GM10248 (cell line): ENCODE results near the gene AP2A1.
A peak's percentile ranks its signal among the peaks of the same experiment; 100 is the strongest.

Source experiments
- CTCF ChIA-PET: fragments of 300-600 bp; sonication (Branson Sonifier 250); formaldehyde crosslinking; extraction: SDS; loops from one replicate; lab custom pipeline; 2021; ENCODE audit warnings: antibody characterized with exemption; lab: Yijun Ruan, JAX
- POLR2A ChIA-PET: fragments of 350-650 bp; sonication (Branson Sonifier 250); formaldehyde crosslinking; extraction: SDS; loops from one replicate; lab custom pipeline; 2020; ENCODE audit warnings: antibody characterized with exemption; lab: Yijun Ruan, JAX
- DNase-seq: peaks from one replicate; pipeline ENCODE4 v3.0.0; 2012; ENCODE audit errors: extremely low spot score
- TF ChIP-seq, protein P1 (sequence below): IDR thresholded peaks from 2 replicates; pipeline ENCODE4 v1.5.1; 2012; ENCODE audit warnings: mild to moderate bottlenecking, low read depth; ENCODE audit errors: extremely low read depth, missing control alignments, control extremely low read depth

The AP2A1 gene

DNA sequence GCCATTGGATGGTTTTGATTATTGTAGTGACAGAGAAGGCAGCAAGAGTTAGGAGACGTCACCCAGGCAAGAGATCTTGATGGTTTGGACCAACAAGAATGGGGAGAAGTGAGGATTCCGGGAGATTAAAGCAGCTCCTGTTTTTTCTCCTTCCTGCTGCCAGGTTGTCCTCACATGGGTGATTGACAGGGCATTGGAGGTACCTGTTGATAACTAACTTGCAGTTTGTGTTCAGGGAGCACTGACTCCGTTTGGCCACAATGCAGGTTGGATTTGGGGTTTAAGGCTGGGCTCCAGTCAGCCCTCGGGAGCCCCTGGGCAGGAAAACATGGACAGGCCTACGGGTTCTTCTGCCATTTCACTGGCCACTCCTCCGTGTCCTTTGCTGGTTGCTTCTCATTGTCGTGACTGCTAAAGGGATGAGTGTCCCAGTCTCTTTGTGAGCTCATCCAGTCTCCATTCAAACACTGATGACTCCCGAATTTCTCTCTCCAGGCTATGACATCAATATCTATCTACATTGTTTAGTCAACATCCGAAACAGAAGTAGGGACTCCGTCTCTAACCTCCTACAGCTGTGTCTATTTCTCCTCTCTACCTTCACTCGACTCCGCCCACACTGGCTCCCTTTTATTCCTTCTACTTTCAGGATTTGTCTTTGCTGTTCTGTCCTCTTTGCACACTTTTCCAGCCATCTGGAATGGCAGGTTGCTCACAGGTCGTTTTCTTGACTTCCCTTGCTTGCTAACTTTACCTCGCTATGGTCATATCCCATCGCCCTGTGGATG lies 82.8 kb downstream of the AP2A1 start:
- CTCF ChIA-PET = interaction anchor here (1.0 to 1.5 kb wide), 4 partner anchors 11 to 41 kb away, joined by 3 to 4 read pairs (median 4); no protein-coding TSS in a partner anchor
- TF ChIP-seq, protein P1, sequence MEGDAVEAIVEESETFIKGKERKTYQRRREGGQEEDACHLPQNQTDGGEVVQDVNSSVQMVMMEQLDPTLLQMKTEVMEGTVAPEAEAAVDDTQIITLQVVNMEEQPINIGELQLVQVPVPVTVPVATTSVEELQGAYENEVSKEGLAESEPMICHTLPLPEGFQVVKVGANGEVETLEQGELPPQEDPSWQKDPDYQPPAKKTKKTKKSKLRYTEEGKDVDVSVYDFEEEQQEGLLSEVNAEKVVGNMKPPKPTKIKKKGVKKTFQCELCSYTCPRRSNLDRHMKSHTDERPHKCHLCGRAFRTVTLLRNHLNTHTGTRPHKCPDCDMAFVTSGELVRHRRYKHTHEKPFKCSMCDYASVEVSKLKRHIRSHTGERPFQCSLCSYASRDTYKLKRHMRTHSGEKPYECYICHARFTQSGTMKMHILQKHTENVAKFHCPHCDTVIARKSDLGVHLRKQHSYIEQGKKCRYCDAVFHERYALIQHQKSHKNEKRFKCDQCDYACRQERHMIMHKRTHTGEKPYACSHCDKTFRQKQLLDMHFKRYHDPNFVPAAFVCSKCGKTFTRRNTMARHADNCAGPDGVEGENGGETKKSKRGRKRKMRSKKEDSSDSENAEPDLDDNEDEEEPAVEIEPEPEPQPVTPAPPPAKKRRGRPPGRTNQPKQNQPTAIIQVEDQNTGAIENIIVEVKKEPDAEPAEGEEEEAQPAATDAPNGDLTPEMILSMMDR = no peak
- DNase-seq = no peak
- POLR2A ChIA-PET = interaction anchor here (0.6 to 2.4 kb wide), 2 partner anchors 20 to 22 kb away, joined by 8 to 11 read pairs; no protein-coding TSS in a partner anchor

DNA sequence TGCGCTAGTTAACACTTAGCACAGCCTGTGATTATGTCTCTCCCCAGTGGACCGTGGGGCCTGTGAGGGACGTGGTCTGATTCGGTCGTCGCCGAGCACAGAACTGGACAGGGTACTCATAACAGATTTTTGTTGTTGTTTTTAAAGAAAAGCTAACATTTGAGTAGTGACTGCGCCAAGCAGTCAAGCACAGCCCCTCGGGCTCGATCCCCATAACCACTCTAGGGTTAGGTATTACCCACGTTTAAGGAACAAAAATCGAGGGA lies 83.4 kb downstream of the AP2A1 start:
- TF ChIP-seq, protein P1 = no peak

DNA sequence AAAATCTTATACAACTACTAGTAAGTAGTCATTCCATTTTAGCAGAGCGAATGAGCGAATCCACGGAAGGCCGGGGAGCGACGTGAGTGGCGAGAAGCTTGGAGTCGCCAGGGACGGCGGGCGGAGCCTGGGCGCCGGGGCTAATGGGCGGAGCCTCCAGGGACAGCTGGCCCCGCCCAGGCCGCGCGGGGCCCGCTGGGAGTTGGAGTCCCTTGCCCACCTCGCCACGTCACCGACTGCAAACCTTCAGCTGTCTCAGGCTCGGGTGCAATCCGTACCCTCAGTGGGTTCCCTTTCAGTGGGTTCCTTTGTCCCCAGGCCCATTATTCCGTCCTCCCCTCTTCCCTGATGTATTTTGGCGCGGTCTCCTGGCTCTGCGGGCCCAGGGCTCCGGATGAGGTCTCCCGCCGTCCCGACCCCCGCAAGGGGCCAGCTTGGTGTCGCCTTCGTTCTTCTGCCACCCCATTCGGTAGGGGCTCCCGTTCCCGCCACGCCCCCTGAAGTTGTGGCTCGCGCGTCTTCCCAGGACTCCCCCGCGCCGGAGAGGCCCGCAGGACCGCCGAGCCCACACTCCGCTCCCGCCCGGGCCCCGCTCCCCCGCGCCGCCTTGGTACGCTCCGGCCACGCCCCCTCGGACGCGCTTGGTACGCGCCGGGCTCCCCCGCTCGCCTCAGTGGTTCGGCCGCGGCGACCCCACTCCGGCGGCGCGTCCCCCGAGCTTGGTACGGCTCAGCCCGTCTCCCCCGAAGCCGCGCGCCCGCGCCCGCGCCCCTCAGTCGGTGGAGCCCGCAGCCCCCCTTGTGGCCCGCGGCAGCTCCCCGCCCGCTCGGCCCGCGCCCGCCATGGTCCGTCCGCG lies 83.9 kb downstream of the AP2A1 start, which contains the start of gene PTOV1:
Gene PTOV1, plus strand, starts transcription at position 673 of the 856 bp plus-strand sequence.
- POLR2A ChIA-PET = interaction anchor here (0.5 to 2.4 kb wide), 6 partner anchors 18 to 1275 kb away, joined by 3 to 11 read pairs (median 6); partner anchors contain the start of gene AP2A1
- CTCF ChIA-PET = interaction anchor here (0.7 to 1.5 kb wide), 5 partner anchors 11 to 40 kb away, joined by 3 to 4 read pairs (median 3); no protein-coding TSS in a partner anchor
- TF ChIP-seq, protein P1 = no peak
- peak; percentile 98 for DNase-seq

More for the DNA sequence above, 83.4 kb downstream of the AP2A1 start:
- ChIA-PET CTCF (interaction anchor here (0.7 to 1.5 kb wide), 4 partner anchors 11 to 40 kb away, joined by 3 to 4 read pairs (median 4); no protein-coding TSS in a partner anchor), POLR2A (interaction anchor here (0.5 to 2.4 kb wide), 4 partner anchors 19 to 969 kb away, joined by 5 to 11 read pairs (median 8); no protein-coding TSS in a partner anchor)
- no peak for DNase-seq

DNA sequence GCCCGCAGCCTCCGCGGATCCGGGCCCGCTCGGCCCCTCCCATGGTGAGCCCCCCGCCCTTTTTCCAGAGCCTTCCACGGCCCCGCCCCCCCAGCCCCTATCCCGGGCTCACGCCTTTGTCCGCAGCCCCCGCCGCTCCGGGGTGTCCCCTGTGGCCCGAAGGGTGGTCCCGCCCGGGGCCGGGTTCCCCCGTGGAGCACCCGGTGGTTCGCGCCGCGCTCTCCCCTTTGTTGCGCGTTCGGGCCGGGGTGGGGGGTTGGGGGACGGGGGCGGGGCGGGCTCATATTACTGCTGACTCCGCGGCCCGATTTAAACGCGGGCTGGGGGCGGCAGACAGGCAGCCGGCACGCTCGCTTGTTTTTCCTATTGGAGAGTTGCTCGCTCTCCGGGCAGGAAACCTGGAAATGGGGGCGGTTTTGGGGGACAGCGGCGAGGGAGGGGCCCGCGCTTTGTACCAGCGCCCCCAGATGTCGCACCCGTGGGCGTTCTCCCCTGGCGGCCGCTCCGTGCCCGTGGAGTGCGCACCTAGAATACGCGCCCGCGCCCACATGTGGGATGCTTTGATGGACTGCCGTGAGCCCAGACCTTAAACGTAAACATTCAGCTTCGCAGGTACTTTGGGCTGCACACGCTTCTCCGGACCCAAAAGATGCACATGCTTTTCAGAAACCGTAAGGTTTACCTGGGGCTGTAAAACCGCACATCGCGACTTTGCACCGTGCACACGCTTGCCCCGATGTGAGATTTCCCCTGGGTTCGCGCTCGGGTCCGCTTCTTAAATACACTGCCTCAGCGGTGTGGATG lies 84.9 kb downstream of the AP2A1 start:
- CTCF ChIA-PET = no interaction called here
- POLR2A ChIA-PET = interaction anchor here (2.4 kb wide), 1 partner anchor 18 kb away, joined by 11 read pairs; no protein-coding TSS in a partner anchor
- TF ChIP-seq, protein P1 = no peak
- DNase-seq = peak; percentile 50

DNA sequence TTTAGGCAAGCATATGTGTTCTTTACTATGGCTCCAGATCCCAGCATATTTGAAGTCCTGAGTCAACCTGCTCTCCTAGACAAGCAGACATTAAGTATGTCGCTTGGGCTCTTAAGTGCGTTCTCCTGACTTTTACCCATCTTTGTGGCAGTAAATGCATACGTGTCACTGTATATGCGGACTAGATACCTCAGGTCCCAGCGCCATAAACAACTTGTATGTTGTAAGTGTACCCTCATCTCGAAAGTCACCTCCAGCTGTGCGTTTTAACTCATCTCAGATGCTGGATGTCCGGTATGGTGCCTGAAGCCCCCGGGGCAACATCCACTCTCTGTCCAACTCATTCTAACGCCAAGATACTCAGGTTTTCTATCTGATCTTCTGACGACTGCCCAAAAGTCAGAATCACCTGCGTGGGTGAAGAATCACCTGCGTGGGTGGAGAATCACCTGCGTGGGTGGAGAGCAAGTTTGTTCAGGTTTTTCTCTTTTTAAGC lies 85.9 kb downstream of the AP2A1 start:
- DNase-seq = no peak
- TF ChIP-seq, protein P1 = no peak
- ChIA-PET CTCF (no interaction called here), POLR2A (no interaction called here)
